Nucleus accumbens (tissue), 56 donors: ENCODE results near the gene OR14I1.

Experiments used
- DNase-seq, 56 donors: peaks; one replicate each; lab custom pipeline; 2025; lab: John Stamatoyannopoulos, UW

Gene OR14I1

GRCh38 chr1:248702714-248703113 is at the start of gene OR14I1:
Gene OR14I1, minus strand, starts transcription at chr1:248702766.
- no peak for DNase-seq

- DNase-seq = no peak
These were observed 49.1 kb upstream of the OR14I1 start for GRCh38 chr1:248751635-248752034.

- DNase-seq = no peak
These were observed 48.6 kb upstream of the OR14I1 start for GRCh38 chr1:248751142-248751541.

- no peak for DNase-seq
These were observed 47.9 kb upstream of the OR14I1 start for GRCh38 chr1:248750496-248750895.

- DNase-seq = peak in 17 of 56 donors; percentile 2 to 57 (median 27)
These were observed 45.6 kb upstream of the OR14I1 start for GRCh38 chr1:248748211-248748610.

GRCh38 chr1:248740876-248741275 is 38.3 kb upstream of the OR14I1 start:
- DNase-seq = no peak

- DNase-seq = no peak
These were observed 37.1 kb upstream of the OR14I1 start for GRCh38 chr1:248739572-248740205.

- DNase-seq = no peak
These were observed 34.9 kb upstream of the OR14I1 start for GRCh38 chr1:248737457-248737856.

GRCh38 chr1:248736977-248737376 is 34.4 kb upstream of the OR14I1 start:
- DNase-seq = no peak

GRCh38 chr1:248733566-248733965 is 31.0 kb upstream of the OR14I1 start:
- DNase-seq = no peak

- no peak for DNase-seq
These were observed 28.2 kb upstream of the OR14I1 start for GRCh38 chr1:248730507-248731335.

- DNase-seq = no peak
These were observed 11.7 kb upstream of the OR14I1 start for GRCh38 chr1:248714248-248714647.

GRCh38 chr1:248710305-248710900 is 7.8 kb upstream of the OR14I1 start:
- DNase-seq = no peak

GRCh38 chr1:248704606-248705005 is 2.0 kb upstream of the OR14I1 start:
- DNase-seq = no peak

GRCh38 chr1:248703674-248704073 is 1.1 kb upstream of the OR14I1 start:
- no peak for DNase-seq

GRCh38 chr1:248699099-248699498 is 3.5 kb downstream of the OR14I1 start:
- DNase-seq = no peak

GRCh38 chr1:248697907-248698306 is 4.7 kb downstream of the OR14I1 start:
- DNase-seq = no peak

GRCh38 chr1:248696774-248697173 is 5.8 kb downstream of the OR14I1 start:
- no peak for DNase-seq

GRCh38 chr1:248696261-248696660 is 6.3 kb downstream of the OR14I1 start:
- peak in 4 of 56 donors; percentile 2 to 12 (median 5) for DNase-seq

- DNase-seq = no peak
These were observed 7.0 kb downstream of the OR14I1 start for GRCh38 chr1:248695451-248696132.

GRCh38 chr1:248691567-248692155 is 10.9 kb downstream of the OR14I1 start:
- DNase-seq = no peak
